ENCODE results near the gene PSMG4. TPM values are rescaled to one million over a fixed set of nuclear protein-coding genes. Genes with fewer than 3 reads are reported as not detected.

Gene PSMG4
- total and polyA plus RNA-seq, 2 of the 8 experiments (the other 6 are each of a cell fraction or from before 2014, with no cell fraction given) = 40.6 to 113 TPM

DNA sequence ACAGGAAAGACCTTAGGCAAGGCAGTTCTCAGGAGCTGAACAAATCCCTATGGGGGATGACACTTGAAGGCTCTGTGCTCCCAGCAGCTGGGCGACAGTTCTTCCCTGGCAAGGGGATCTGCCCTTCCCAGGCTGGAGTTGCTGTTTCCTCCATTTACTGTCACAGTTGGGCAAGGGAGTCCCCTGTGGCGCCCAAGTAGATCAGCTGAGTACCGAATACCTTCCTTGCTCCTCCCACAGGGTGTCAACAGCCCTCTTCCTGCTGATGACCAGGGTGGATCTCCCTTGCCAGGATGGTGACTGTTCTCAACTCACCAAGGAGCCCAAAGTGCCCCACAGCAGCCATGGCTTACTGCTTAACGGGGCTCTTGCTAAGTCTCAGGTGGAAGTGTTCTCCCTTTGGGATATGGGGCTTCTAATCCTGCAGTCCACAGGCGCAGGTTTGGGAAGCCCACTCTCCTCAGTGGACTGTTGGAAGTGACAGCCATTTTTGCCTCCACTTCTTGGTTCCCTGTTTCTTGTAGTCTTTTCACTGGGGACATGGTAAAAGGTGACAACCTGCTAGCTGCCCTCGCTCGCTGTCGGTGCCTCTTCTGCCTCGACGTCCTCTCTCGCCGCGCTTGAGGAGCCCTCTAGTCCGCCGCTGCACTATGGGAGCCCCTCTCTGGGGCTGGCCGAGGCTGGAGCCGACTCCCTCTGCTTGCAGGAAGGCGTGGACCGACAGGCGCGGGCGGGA is 5.7 kb upstream of the PSMG4 start (continued):
- no peak for TF ChIP-seq BRCA1 (IDR thresholded peaks at IDR 0.05; ENCODE audit: low read depth, low read length)

Measured in H1 (cell line).